CD4-positive, alpha-beta T cell treated with Interleukin-21 for 1 hour (primary cell): ENCODE measurements around the gene GSAP.

Source experiments
- DNase-seq: peaks from one replicate; pipeline ENCODE4 v3.0.0-alpha.2; 2020

The GSAP gene

GRCh38 chr7:77271766-77272165 lies 144.4 kb downstream of the GSAP start:
- DNase-seq, result no peak

- DNase-seq, result no peak
Measured at GRCh38 chr7:77270094-77270480, 146.1 kb downstream of the GSAP start.

GRCh38 chr7:77269360-77270093 lies 146.6 kb downstream of the GSAP start:
- no peak for DNase-seq

GRCh38 chr7:77266291-77266794 lies 149.8 kb downstream of the GSAP start:
- DNase-seq, result no peak

- DNase-seq, result no peak
Measured at GRCh38 chr7:77265666-77266065, 150.5 kb downstream of the GSAP start.

- DNase-seq, result no peak
Measured at GRCh38 chr7:77262316-77262715, 153.8 kb downstream of the GSAP start.
